ENCODE measurements around the gene ARPP19. TPM values are rescaled to one million over a fixed set of nuclear protein-coding genes. Genes with fewer than 3 reads are reported as not detected.

ARPP19 gene, protein sequence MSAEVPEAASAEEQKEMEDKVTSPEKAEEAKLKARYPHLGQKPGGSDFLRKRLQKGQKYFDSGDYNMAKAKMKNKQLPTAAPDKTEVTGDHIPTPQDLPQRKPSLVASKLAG
- 104 and 106 TPM in 2 replicates for total RNA-seq

GRCh38 chr15:52568601-52569585 lies at the start of gene ARPP19:
ARPP19 (minus strand) TSS chr15:52569030; CDS start chr15:52568892, 138 bp downstream.

DNA sequence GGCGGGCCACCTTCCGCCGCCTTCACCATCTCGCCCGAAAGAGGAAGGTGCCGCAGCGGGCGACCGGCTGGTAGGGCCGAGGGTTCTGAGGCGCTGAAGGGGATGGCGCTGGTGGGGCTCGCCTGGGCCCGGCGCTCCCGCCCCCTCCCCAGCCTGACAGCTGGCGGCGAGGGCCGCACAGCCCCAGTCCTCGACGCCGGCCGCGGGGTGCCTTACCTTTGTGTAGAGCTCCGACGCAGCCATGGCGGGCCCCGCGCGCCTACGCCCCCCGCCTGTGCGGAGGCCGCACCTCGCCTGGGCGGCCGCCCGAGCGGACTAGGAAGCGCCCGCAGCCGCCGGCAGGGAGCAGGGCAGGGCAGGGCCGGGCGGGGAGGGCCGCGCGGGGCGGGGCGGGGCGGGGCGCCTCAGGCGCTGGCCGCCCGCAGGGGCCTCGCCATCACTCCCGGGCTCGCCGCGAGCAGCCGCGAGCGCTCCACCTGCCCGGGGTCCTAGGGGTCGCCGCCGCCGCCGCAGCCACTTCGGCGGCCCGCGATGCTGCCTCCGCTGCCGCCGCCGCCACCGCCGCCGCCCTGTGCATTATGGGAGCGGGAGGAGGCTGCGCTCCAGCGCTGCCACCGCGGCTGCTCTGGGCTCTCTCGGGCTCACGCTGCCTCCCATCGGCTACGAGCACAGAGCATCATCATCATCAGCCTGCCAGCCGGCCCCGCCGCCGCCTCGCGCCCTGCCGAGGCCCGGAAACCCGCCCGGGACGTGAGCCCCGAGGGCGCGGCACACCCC lies 40.1 kb downstream of the ARPP19 start, which contains the start of gene MYO5A:
TSS of gene MYO5A (minus strand) at position 317 of the 777 bp plus-strand sequence. CDS start at position 243, 74 bp downstream.

Other genes with a start within 250 kb of the ARPP19 start
- gene MYO5A, start 40.1 kb downstream of the ARPP19 start, total RNA-seq, result 66.7 and 78.4 TPM in 2 replicates
- gene ATOSA, start 110.4 kb upstream of the ARPP19 start, total RNA-seq, result 21.7 and 31.8 TPM in 2 replicates
- gene ONECUT1, start 221.3 kb upstream of the ARPP19 start, total RNA-seq, result not detected in 2 replicates

Data from endothelial cell of coronary artery (primary cell).